ENCODE data around the gene TP53TG5. TPM values are rescaled to one million over a fixed set of nuclear protein-coding genes. Genes with fewer than 3 reads are reported as not detected.
A peak's percentile ranks its signal among the peaks of the same experiment; 100 is the strongest.

The TP53TG5 gene
- total RNA-seq, 1 experiment from 2014 or later = 0.69 TPM

DNA sequence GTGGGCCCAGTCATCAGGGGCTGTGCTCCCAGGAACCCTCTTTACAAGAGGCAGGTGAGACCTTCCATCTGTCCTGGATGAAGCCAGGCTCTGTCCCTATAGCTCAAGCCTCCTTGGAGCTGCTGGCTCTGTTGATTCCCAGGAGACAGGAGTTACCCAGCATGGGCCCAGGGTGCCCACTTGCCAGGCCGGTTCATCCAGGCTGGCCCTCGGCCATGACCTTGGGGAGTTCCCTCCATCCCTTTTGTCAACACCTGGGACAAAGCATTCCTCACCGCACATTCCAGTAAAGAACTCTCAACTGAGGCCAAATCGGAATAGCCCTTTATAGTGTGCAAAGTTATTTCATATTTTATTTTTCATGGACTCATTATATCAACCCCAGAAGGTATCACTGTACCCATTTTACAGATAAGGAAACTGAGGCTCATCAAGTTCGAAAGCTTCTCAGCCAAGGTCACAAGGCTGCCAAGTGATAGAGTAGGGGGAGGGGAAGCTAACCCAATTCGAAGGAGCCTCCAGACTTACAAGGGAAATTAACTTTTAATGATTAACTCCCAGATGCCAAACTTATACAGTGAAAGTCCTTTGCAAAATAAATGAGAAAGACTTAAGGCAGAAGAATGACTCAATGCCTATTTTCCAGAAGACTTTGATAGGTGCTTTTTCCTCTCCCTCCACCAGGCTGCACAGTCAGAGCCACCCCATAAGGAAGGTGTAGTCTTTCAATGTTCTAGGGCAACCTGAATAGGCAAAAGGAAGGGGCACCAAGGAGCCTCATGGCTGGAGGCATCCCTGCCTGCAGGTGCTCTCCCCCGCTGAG, 48.4 kb downstream of the TP53TG5 start:
- CTCF ChIA-PET = interaction anchor here (0.6 kb wide), 1 partner anchor 55 kb away, joined by 3 read pairs; no protein-coding TSS in a partner anchor
- no TSS peak for BruUV-seq (replicated peaks)
- H3K27ac ChIP-seq (ENCODE audit: low read depth, low read length, poor library complexity, severe bottlenecking) = no peak overlapping the region
- peaks cover 9% of the 10 kb centered on the region for H3K4me1 ChIP-seq (ENCODE audit: insufficient read depth, low read length, poor library complexity, severe bottlenecking)
- intact Hi-C loops (cut with micrococcal nuclease; ENCODE audit: unreplicated experiment) = no loop called here
- H3K27me3 ChIP-seq (replicated peaks; ENCODE audit: insufficient read depth, low read depth, low read length, poor library complexity) = no peaks in the 10 kb centered on the region
- DNase-seq (ENCODE audit: low spot score) = no peak
- peaks cover 23% of the 10 kb centered on the region for H3K36me3 ChIP-seq (ENCODE audit: insufficient read depth, low read length, poor library complexity, severe bottlenecking)
- H3K9me3 ChIP-seq (ENCODE audit: low read depth, low read length, poor library complexity, severe bottlenecking) = no peaks in the 10 kb centered on the region
- POLR2A ChIA-PET (ENCODE audit: low non-redundant PET) = no interaction called here
- TF ChIP-seq EZH2 (IDR thresholded peaks at IDR 0.05; ENCODE audit: borderline replicate concordance, low read depth, low read length, poor library complexity, severe bottlenecking) = no peak
- TF ChIP-seq, protein P1, sequence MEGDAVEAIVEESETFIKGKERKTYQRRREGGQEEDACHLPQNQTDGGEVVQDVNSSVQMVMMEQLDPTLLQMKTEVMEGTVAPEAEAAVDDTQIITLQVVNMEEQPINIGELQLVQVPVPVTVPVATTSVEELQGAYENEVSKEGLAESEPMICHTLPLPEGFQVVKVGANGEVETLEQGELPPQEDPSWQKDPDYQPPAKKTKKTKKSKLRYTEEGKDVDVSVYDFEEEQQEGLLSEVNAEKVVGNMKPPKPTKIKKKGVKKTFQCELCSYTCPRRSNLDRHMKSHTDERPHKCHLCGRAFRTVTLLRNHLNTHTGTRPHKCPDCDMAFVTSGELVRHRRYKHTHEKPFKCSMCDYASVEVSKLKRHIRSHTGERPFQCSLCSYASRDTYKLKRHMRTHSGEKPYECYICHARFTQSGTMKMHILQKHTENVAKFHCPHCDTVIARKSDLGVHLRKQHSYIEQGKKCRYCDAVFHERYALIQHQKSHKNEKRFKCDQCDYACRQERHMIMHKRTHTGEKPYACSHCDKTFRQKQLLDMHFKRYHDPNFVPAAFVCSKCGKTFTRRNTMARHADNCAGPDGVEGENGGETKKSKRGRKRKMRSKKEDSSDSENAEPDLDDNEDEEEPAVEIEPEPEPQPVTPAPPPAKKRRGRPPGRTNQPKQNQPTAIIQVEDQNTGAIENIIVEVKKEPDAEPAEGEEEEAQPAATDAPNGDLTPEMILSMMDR (conservative IDR thresholded peaks at IDR 0.05; ENCODE audit: low read depth, low read length) = no peak
- no peak overlapping the region for H3K4me3 ChIP-seq (ENCODE audit: low read depth, low read length, poor library complexity, severe bottlenecking)

DNA sequence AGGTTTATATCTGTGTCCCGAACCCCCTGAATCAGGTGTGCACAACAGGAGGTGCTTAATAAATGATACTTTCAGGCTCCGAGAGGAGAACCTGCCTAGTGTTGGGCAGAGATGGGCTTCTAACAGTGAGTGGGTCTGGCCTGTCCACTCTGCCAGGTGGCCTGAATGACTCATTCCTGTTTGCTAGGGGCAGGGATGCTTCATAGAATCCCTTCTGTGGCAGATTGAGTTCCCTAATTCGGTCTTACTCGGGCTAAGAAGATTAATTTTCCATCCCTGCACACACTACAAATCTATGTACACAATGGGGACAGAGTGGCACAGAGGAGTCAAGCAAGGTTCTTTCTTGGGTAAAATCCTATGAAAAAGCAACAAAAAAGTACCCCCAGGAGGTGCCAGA, 49.7 kb downstream of the TP53TG5 start:
- no peak overlapping the region for H3K4me3 ChIP-seq (ENCODE audit: low read depth, low read length, poor library complexity, severe bottlenecking)
- TF ChIP-seq, protein P1 (conservative IDR thresholded peaks at IDR 0.05; ENCODE audit: low read depth, low read length) = no peak
- no peak for TF ChIP-seq EZH2 (IDR thresholded peaks at IDR 0.05; ENCODE audit: borderline replicate concordance, low read depth, low read length, poor library complexity, severe bottlenecking)
- H3K36me3 ChIP-seq (ENCODE audit: insufficient read depth, low read length, poor library complexity, severe bottlenecking) = peaks cover 23% of the 10 kb centered on the region
- intact Hi-C loops (cut with micrococcal nuclease; ENCODE audit: unreplicated experiment) = no loop called here
- peaks cover 9% of the 10 kb centered on the region for H3K4me1 ChIP-seq (ENCODE audit: insufficient read depth, low read length, poor library complexity, severe bottlenecking)
- no peaks in the 10 kb centered on the region for H3K27me3 ChIP-seq (replicated peaks; ENCODE audit: insufficient read depth, low read depth, low read length, poor library complexity)
- POLR2A ChIA-PET (ENCODE audit: low non-redundant PET) = no interaction called here
- no peaks in the 10 kb centered on the region for H3K9me3 ChIP-seq (ENCODE audit: low read depth, low read length, poor library complexity, severe bottlenecking)
- BruUV-seq (replicated peaks) = no TSS peak
- H3K27ac ChIP-seq (ENCODE audit: low read depth, low read length, poor library complexity, severe bottlenecking) = no peak overlapping the region
- no peak for DNase-seq (ENCODE audit: low spot score)
- CTCF ChIA-PET = no interaction called here

DNA sequence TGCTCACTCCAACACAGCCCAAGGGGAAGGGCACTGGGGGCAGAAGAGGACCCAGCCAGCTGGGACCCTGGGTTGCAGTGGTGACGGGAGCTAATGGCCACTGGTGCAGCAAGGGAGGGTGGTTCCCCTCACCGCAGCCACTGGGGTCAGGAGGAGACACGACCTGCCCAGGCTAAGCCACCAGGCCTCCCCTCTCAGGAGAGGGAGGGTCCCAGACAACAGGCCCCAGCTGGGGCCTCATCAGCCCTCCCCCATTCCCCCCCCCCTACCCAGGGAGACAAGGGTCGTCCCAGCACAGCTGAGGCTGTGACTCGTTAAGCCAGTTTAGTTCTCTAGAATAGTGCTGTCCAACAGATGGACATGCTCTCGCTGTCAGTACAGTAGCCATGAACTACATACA, 52.8 kb downstream of the TP53TG5 start:
- intact Hi-C loops (cut with micrococcal nuclease; ENCODE audit: unreplicated experiment) = no loop called here
- no peaks in the 10 kb centered on the region for H3K27me3 ChIP-seq (replicated peaks; ENCODE audit: insufficient read depth, low read depth, low read length, poor library complexity)
- ChIA-PET CTCF (no interaction called here), POLR2A (ENCODE audit: low non-redundant PET) (no interaction called here)
- H3K4me3 ChIP-seq (ENCODE audit: low read depth, low read length, poor library complexity, severe bottlenecking) = no peak overlapping the region
- BruUV-seq (replicated peaks) = no TSS peak
- TF ChIP-seq EZH2 (IDR thresholded peaks at IDR 0.05; ENCODE audit: borderline replicate concordance, low read depth, low read length, poor library complexity, severe bottlenecking) = no peak
- TF ChIP-seq, protein P1 (conservative IDR thresholded peaks at IDR 0.05; ENCODE audit: low read depth, low read length) = no peak
- H3K27ac ChIP-seq (ENCODE audit: low read depth, low read length, poor library complexity, severe bottlenecking) = peak overlapping the region; percentile 16
- H3K4me1 ChIP-seq (ENCODE audit: insufficient read depth, low read length, poor library complexity, severe bottlenecking) = peaks cover 9% of the 10 kb centered on the region
- no peaks in the 10 kb centered on the region for H3K9me3 ChIP-seq (ENCODE audit: low read depth, low read length, poor library complexity, severe bottlenecking)
- H3K36me3 ChIP-seq (ENCODE audit: insufficient read depth, low read length, poor library complexity, severe bottlenecking) = peaks cover 15% of the 10 kb centered on the region
- DNase-seq (ENCODE audit: low spot score) = no peak
